GM18909 (cell line): Measurements from ENCODE around the gene GALNS.

ENCODE experiments used
- ATAC-seq: cut with Tn5 transposase; IDR thresholded peaks from one replicate; pipeline ENCODE4 v1.9.1; 2021; ENCODE audit warnings: mild to moderate bottlenecking; ENCODE audit not compliant: unreplicated experiment, poor library complexity

GALNS gene

GRCh38 chr16:88877564-88878289, 21.0 kb upstream of the GALNS start:
- ATAC-seq = no peak

- ATAC-seq = no peak
Observed at GRCh38 chr16:88876942-88877526, 20.3 kb upstream of the GALNS start.

- no peak for ATAC-seq
Observed at GRCh38 chr16:88875703-88876234, 19.0 kb upstream of the GALNS start.

- no peak for ATAC-seq
Observed at GRCh38 chr16:88874938-88875599, 18.3 kb upstream of the GALNS start.

- no peak for ATAC-seq
Observed at GRCh38 chr16:88872650-88873331, 16.0 kb upstream of the GALNS start.

GRCh38 chr16:88871730-88872416, 15.1 kb upstream of the GALNS start:
- ATAC-seq = no peak

GRCh38 chr16:88871349-88871702, 14.6 kb upstream of the GALNS start:
- ATAC-seq = no peak

- ATAC-seq = no peak
Observed at GRCh38 chr16:88870608-88871348, 14.0 kb upstream of the GALNS start.

GRCh38 chr16:88869673-88869980, 12.9 kb upstream of the GALNS start:
- no peak for ATAC-seq

- no peak for ATAC-seq
Observed at GRCh38 chr16:88868974-88869672, 12.4 kb upstream of the GALNS start.

GRCh38 chr16:88867581-88868246, 11.0 kb upstream of the GALNS start:
- ATAC-seq = no peak

GRCh38 chr16:88866151-88866920, 9.6 kb upstream of the GALNS start, which contains the start of gene PABPN1L:
Gene PABPN1L (minus strand): TSS chr16:88866660. CDS start chr16:88866606, 54 bp downstream.
- no peak for ATAC-seq

GRCh38 chr16:88865742-88866141, 9.0 kb upstream of the GALNS start:
- no peak for ATAC-seq

GRCh38 chr16:88865310-88865709, 8.6 kb upstream of the GALNS start:
- no peak for ATAC-seq

GRCh38 chr16:88864521-88864920, 7.8 kb upstream of the GALNS start:
- no peak for ATAC-seq

- no peak for ATAC-seq
Observed at GRCh38 chr16:88864099-88864498, 7.4 kb upstream of the GALNS start.

- no peak for ATAC-seq
Observed at GRCh38 chr16:88863426-88863825, 6.7 kb upstream of the GALNS start.

GRCh38 chr16:88862968-88863367, 6.2 kb upstream of the GALNS start:
- ATAC-seq = no peak
